DND-41 (cell line): ENCODE measurements around the gene KMT2B.

Experiments used
- EZH2 ChIP-seq: IDR thresholded peaks from 3 replicates; pipeline ENCODE4 v1.6.1; 2012; ENCODE audit warnings: borderline replicate concordance, low read depth, mild to moderate bottlenecking, moderate library complexity, low read length, inconsistent platforms; ENCODE audit not compliant: severe bottlenecking
- TF ChIP-seq, protein P1 (sequence below): IDR thresholded peaks from 2 replicates; pipeline ENCODE4 v1.5.1; 2012; ENCODE audit warnings: borderline replicate concordance, low read length, moderate library complexity, mild to moderate bottlenecking; ENCODE audit not compliant: poor library complexity, severe bottlenecking; ENCODE audit errors: extremely low read depth

- no peak for TF ChIP-seq EZH2
- TF ChIP-seq, protein P1, sequence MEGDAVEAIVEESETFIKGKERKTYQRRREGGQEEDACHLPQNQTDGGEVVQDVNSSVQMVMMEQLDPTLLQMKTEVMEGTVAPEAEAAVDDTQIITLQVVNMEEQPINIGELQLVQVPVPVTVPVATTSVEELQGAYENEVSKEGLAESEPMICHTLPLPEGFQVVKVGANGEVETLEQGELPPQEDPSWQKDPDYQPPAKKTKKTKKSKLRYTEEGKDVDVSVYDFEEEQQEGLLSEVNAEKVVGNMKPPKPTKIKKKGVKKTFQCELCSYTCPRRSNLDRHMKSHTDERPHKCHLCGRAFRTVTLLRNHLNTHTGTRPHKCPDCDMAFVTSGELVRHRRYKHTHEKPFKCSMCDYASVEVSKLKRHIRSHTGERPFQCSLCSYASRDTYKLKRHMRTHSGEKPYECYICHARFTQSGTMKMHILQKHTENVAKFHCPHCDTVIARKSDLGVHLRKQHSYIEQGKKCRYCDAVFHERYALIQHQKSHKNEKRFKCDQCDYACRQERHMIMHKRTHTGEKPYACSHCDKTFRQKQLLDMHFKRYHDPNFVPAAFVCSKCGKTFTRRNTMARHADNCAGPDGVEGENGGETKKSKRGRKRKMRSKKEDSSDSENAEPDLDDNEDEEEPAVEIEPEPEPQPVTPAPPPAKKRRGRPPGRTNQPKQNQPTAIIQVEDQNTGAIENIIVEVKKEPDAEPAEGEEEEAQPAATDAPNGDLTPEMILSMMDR, result no peak
Measured at GRCh38 chr19:35670686-35671085, 47.1 kb upstream of the KMT2B start.
